GM10266 (cell line): ENCODE measurements around the gene BCKDHB.

Source experiments
- DNase-seq: peaks from one replicate; pipeline ENCODE4 v3.0.0; 2012; ENCODE audit errors: extremely low spot score
- CTCF ChIP-seq: IDR thresholded peaks from 2 replicates; pipeline ENCODE4 v1.5.1; 2012; ENCODE audit warnings: mild to moderate bottlenecking, low read depth; ENCODE audit not compliant: control insufficient read depth, insufficient read depth; ENCODE audit errors: missing control alignments

Gene BCKDHB

GRCh38 chr6:80366051-80366450 lies 259.6 kb downstream of the BCKDHB start:
- no peak for DNase-seq
- no peak for TF ChIP-seq CTCF

GRCh38 chr6:80366714-80367113 lies 260.2 kb downstream of the BCKDHB start:
- no peak for TF ChIP-seq CTCF
- no peak for DNase-seq

- TF ChIP-seq CTCF = no peak
- no peak for DNase-seq
Measured at GRCh38 chr6:80376411-80376810, 269.9 kb downstream of the BCKDHB start.

- no peak for DNase-seq
- no peak for TF ChIP-seq CTCF
Measured at GRCh38 chr6:80380566-80380965, 274.1 kb downstream of the BCKDHB start.

GRCh38 chr6:80382811-80383210 lies 276.3 kb downstream of the BCKDHB start:
- no peak for DNase-seq
- TF ChIP-seq CTCF = no peak

- no peak for TF ChIP-seq CTCF
- no peak for DNase-seq
Measured at GRCh38 chr6:80388507-80388906, 282.0 kb downstream of the BCKDHB start.
